MCF 10A (cell line): ENCODE measurements around the gene SELENOK. TPM values are rescaled to one million over a fixed set of nuclear protein-coding genes. Genes with fewer than 3 reads are reported as not detected.

Experiments used
- BruUV-seq: library from RNA; stranded (reverse); fragments of 400-500 nt; replicated peaks from 2 replicates; lab custom pipeline; 2021; lab: Mats Ljungman, UMichigan
- CTCF ChIA-PET: fragments of 300-600 bp; sonication (Branson Sonifier 250); formaldehyde crosslinking; extraction: SDS; loops from one replicate; lab custom pipeline; 2021; ENCODE audit warnings: antibody characterized with exemption, inconsistent platforms; lab: Yijun Ruan, JAX
- POLR2A ChIA-PET: fragments of 300-600, 350-650 bp; sonication (Branson Sonifier 250); formaldehyde crosslinking; extraction: SDS; loops from one replicate; lab custom pipeline; 2020; ENCODE audit warnings: antibody characterized with exemption, inconsistent platforms; lab: Yijun Ruan, JAX
- DNase-seq: peaks from one replicate; pipeline ENCODE4 v3.0.0-alpha.2; 2018; ENCODE audit not compliant: unreplicated experiment
- H3K27ac Mint-ChIP-seq: one replicate; pipeline ENCODE4 v1.8.0; 2022; ENCODE audit warnings: mild to moderate bottlenecking, low read depth, mixed read lengths; ENCODE audit not compliant: unreplicated experiment
- H3K27me3 Mint-ChIP-seq: one replicate; pipeline ENCODE4 v1.8.0; 2022; ENCODE audit warnings: mixed read lengths; ENCODE audit not compliant: insufficient read depth, unreplicated experiment
- H3K36me3 Mint-ChIP-seq: one replicate; pipeline ENCODE4 v1.8.0; 2022; ENCODE audit warnings: mild to moderate bottlenecking, moderate library complexity, mixed read lengths; ENCODE audit not compliant: insufficient read depth, unreplicated experiment
- H3K4me1 Mint-ChIP-seq: one replicate; pipeline ENCODE4 v1.8.0; 2022; ENCODE audit warnings: mixed read lengths; ENCODE audit not compliant: insufficient read depth, unreplicated experiment
- H3K4me3 Mint-ChIP-seq: one replicate; pipeline ENCODE4 v1.8.0; 2022; ENCODE audit warnings: mild to moderate bottlenecking, moderate library complexity, mixed read lengths; ENCODE audit not compliant: unreplicated experiment
- H3K9me3 Mint-ChIP-seq: one replicate; pipeline ENCODE4 v1.8.0; 2022; ENCODE audit warnings: mixed read lengths; ENCODE audit not compliant: unreplicated experiment
- CTCF ChIP-seq: fragments of 200-600 bp; IDR thresholded peaks from one replicate; pipeline ENCODE4 v1.8.0; 2022; ENCODE audit warnings: antibody characterized with exemption, mild to moderate bottlenecking; ENCODE audit not compliant: unreplicated experiment
- intact Hi-C: fragments of 100-400 bp; cut with micrococcal nuclease; formaldehyde crosslinking; loops from 2 replicates; pipeline ENCODE4 v1.14.1; 2022
- total RNA-seq: library from RNA; stranded (reverse); gene quantifications from 2 replicates; pipeline ENCODE4 v1.2.3, GENCODE V29; 2022

The SELENOK gene
- total RNA-seq, 1 experiment from 2014 or later, result 55.6 TPM

GRCh38 chr3:53939813-53940212, 48.2 kb upstream of the SELENOK start:
- POLR2A ChIA-PET, result interaction anchor here (0.7 to 1.5 kb wide), 2 partner anchors 48 to 530 kb away, joined by 3 to 4 read pairs; partner anchors contain the start of gene SELENOK
- no peak for DNase-seq
- H3K27ac Mint-ChIP-seq, result no peak overlapping the region
- no peaks in the 10 kb centered on the region for H3K9me3 Mint-ChIP-seq
- H3K36me3 Mint-ChIP-seq, result no peaks in the 10 kb centered on the region
- H3K4me1 Mint-ChIP-seq, result peaks cover 5% of the 10 kb centered on the region
- TF ChIP-seq CTCF, result no peak
- CTCF ChIA-PET, result interaction anchor here (0.7 to 5.0 kb wide), 31 partner anchors 11 to 913 kb away, joined by 3 to 51 read pairs (median 6); no protein-coding TSS in a partner anchor
- H3K27me3 Mint-ChIP-seq, result no peaks in the 10 kb centered on the region
- intact Hi-C loops, result loop anchor here (2.0 to 5.0 kb wide), 3 partner anchors 207 to 912 kb away; no protein-coding TSS in a partner anchor
- no peak overlapping the region for H3K4me3 Mint-ChIP-seq
- BruUV-seq, result no TSS peak

- ChIA-PET POLR2A (interaction anchor here (0.7 to 1.5 kb wide), 3 partner anchors 48 to 1783 kb away, joined by 3 to 4 read pairs (median 4); partner anchors contain the start of gene SELENOK), CTCF (interaction anchor here (0.5 to 5.0 kb wide), 74 partner anchors 8 to 921 kb away, joined by 3 to 51 read pairs (median 4); no protein-coding TSS in a partner anchor)
- BruUV-seq, result no TSS peak
- no peak for DNase-seq
- Mint-ChIP-seq H3K27ac (no peak overlapping the region), H3K4me1 (peaks cover 5% of the 10 kb centered on the region), H3K27me3 (no peaks in the 10 kb centered on the region), H3K36me3 (no peaks in the 10 kb centered on the region), H3K4me3 (no peak overlapping the region), H3K9me3 (no peaks in the 10 kb centered on the region)
- no peak for TF ChIP-seq CTCF
- intact Hi-C loops, result loop anchor here (2.0 to 5.0 kb wide), 3 partner anchors 208 to 913 kb away; no protein-coding TSS in a partner anchor
Observed at GRCh38 chr3:53939086-53939582, 47.5 kb upstream of the SELENOK start.

- Mint-ChIP-seq H3K4me3 (no peak overlapping the region), H3K27ac (no peak overlapping the region), H3K4me1 (peaks cover 5% of the 10 kb centered on the region), H3K27me3 (no peaks in the 10 kb centered on the region), H3K36me3 (no peaks in the 10 kb centered on the region), H3K9me3 (no peaks in the 10 kb centered on the region)
- BruUV-seq, result no TSS peak
- CTCF ChIA-PET, result interaction anchor here (0.5 to 5.0 kb wide), 87 partner anchors 9 to 1211 kb away, joined by 3 to 51 read pairs (median 4); no protein-coding TSS in a partner anchor
- POLR2A ChIA-PET, result interaction anchor here (0.7 to 1.5 kb wide), 3 partner anchors 47 to 1783 kb away, joined by 3 to 4 read pairs (median 4); partner anchors contain the start of gene SELENOK
- peak; percentile 86 for TF ChIP-seq CTCF
- DNase-seq, result peak; percentile 60
- intact Hi-C loops, result loop anchor here (1.0 to 5.0 kb wide), 5 partner anchors 208 to 914 kb away; no protein-coding TSS in a partner anchor
Observed at GRCh38 chr3:53938645-53939044, 47.0 kb upstream of the SELENOK start.

- Mint-ChIP-seq H3K4me1 (peaks cover 5% of the 10 kb centered on the region), H3K36me3 (no peaks in the 10 kb centered on the region), H3K27ac (no peak overlapping the region), H3K27me3 (no peaks in the 10 kb centered on the region), H3K4me3 (no peak overlapping the region), H3K9me3 (no peaks in the 10 kb centered on the region)
- no peak for DNase-seq
- intact Hi-C loops, result loop anchor here (5.0 kb wide), 2 partner anchors 496 to 916 kb away; no protein-coding TSS in a partner anchor
- no TSS peak for BruUV-seq
- POLR2A ChIA-PET, result interaction anchor here (0.8 kb wide), 1 partner anchor 562 kb away, joined by 3 read pairs; no protein-coding TSS in a partner anchor
- TF ChIP-seq CTCF, result no peak
- CTCF ChIA-PET, result interaction anchor here (0.6 to 5.0 kb wide), 6 partner anchors 14 to 488 kb away, joined by 3 to 51 read pairs (median 6); no protein-coding TSS in a partner anchor
Observed at GRCh38 chr3:53936347-53936746, 44.7 kb upstream of the SELENOK start.
